HCT116 (cell line): ENCODE data around the gene DGKB. TPM values are rescaled to one million over a fixed set of nuclear protein-coding genes. Genes with fewer than 3 reads are reported as not detected.

Experiments used
- ATAC-seq: fragments of 200-7000 bp; cut with Tn5 transposase; 2 replicates; pipeline ENCODE4 v1.9.1; 2020; ENCODE audit warnings: mild to moderate bottlenecking, moderate library complexity
- Bru-seq: library from RNA; stranded (reverse); fragments of 400-500 nt; gene quantifications from one replicate; lab custom pipeline; 2021; lab: Mats Ljungman, UMichigan
- BruChase-seq, 2 experiments: library from RNA; stranded (reverse); fragments of 400-500 nt; gene quantifications; one replicate each; lab custom pipeline; 2021; lab: Mats Ljungman, UMichigan
- BruUV-seq: library from RNA; stranded (reverse); fragments of 400-500 nt; replicated peaks from 2 replicates; lab custom pipeline; 2021; lab: Mats Ljungman, UMichigan
- CTCF ChIA-PET: fragments of 300-600 bp; sonication (Branson Sonifier 250); formaldehyde crosslinking; loops from one replicate; lab custom pipeline; 2021; ENCODE audit warnings: antibody characterized with exemption; lab: Charles Lee
- POLR2A ChIA-PET: fragments of 300-600, 350-600 bp; sonication (Branson Sonifier 250); formaldehyde crosslinking; loops from one replicate; lab custom pipeline; 2021; ENCODE audit warnings: antibody characterized with exemption; lab: Charles Lee
- RAD21 ChIA-PET, 2 experiments: fragments of 300-600 bp; sonication (Branson Sonifier 250); formaldehyde crosslinking; loops; one replicate each; lab custom pipeline; 2023; ENCODE audit warnings: low total read pairs in 2 of 2; ENCODE audit not compliant: uncharacterized antibody in 2 of 2, unreplicated experiment in 2 of 2, low non-redundant PET in 1 of 2; lab: Charles Lee
- DNase-seq: peaks from one replicate; pipeline ENCODE4 v3.0.0-alpha.2; 2010; ENCODE audit warnings: low read depth, low spot score
- H2AFZ ChIP-seq: fragments of 200-600 bp; shearing (Covaris generic), sonication (generic); 2 replicates; pipeline ENCODE4 v1.6.1; 2017; ENCODE audit warnings: low read depth, mixed run types, mixed read lengths, antibody characterized with exemption, low read length; ENCODE audit not compliant: poor library complexity, severe bottlenecking
- H3K27ac ChIP-seq: 2 replicates; pipeline ENCODE4 v1.5.1; 2012; ENCODE audit warnings: low read depth, low read length
- H3K27me3 ChIP-seq: fragments of 200-600 bp; sonication (generic); 2 replicates; pipeline ENCODE4 v1.6.1; 2016; ENCODE audit warnings: mixed run types, low read length, mixed read lengths; ENCODE audit not compliant: insufficient read depth
- H3K36me3 ChIP-seq, 2 experiments: fragments of 200-500 bp in 1 of 2; fragments of 200-600 bp in 1 of 2; sonication (Bioruptor generic) in 1 of 2; sonication (generic) in 1 of 2; 2 replicates each; pipeline versions ENCODE4 v1.5.1 to v1.6.1; 2014 to 2016; ENCODE audit warnings: low read length in 2 of 2, inconsistent platforms in 1 of 2, mixed read lengths in 1 of 2, mixed run types in 1 of 2; ENCODE audit not compliant: insufficient read depth in 2 of 2, control insufficient read depth in 1 of 2
- H3K4me1 ChIP-seq, 2 experiments: fragments of 200-600 bp in 1 of 2; sonication (generic) in 1 of 2; 2 replicates each; pipeline versions ENCODE4 v1.5.1 to v1.6.1; 2012 to 2017; ENCODE audit warnings: low read length in 2 of 2, inconsistent platforms in 1 of 2, mild to moderate bottlenecking in 1 of 2, mixed read lengths in 1 of 2, mixed run types in 1 of 2, moderate library complexity in 1 of 2; ENCODE audit not compliant: insufficient read depth in 2 of 2, control insufficient read depth in 1 of 2
- H3K4me2 ChIP-seq: fragments of 200-600 bp; sonication (generic); 2 replicates; pipeline ENCODE4 v1.6.1; 2017; ENCODE audit warnings: mixed run types, low read length, mixed read lengths
- H3K4me3 ChIP-seq, 2 experiments: fragments of 200-600 bp in 1 of 2; sonication (generic) in 1 of 2; replicated peaks in 1 of 2; 2 replicates each; pipeline ENCODE4 v1.5.1; 2011 to 2016; ENCODE audit warnings: low read length in 2 of 2, control low read depth in 1 of 2, low read depth in 1 of 2, mild to moderate bottlenecking in 1 of 2, mixed read lengths in 1 of 2, mixed run types in 1 of 2
- H3K79me2 ChIP-seq: fragments of 200-600 bp; sonication (generic); 2 replicates; pipeline ENCODE4 v1.6.1; 2017; ENCODE audit warnings: mild to moderate bottlenecking, mixed run types, low read length, moderate library complexity, mixed read lengths; ENCODE audit not compliant: insufficient read depth
- H3K9ac ChIP-seq: fragments of 200-600 bp; sonication (generic); 2 replicates; pipeline ENCODE4 v1.6.1; 2016; ENCODE audit warnings: low read length, mixed read lengths
- H3K9me2 ChIP-seq: fragments of 200-600 bp; sonication (generic), shearing (Covaris generic); 2 replicates; pipeline ENCODE4 v1.6.1; 2017; ENCODE audit warnings: mixed run types, mild to moderate bottlenecking, moderate library complexity; ENCODE audit not compliant: insufficient read depth
- H3K9me3 ChIP-seq, 2 experiments: fragments of 200-500 bp in 1 of 2; fragments of 200-600 bp in 1 of 2; sonication (Bioruptor generic) in 1 of 2; sonication (generic) in 1 of 2; 2 replicates each; pipeline ENCODE4 v1.6.1; 2014 to 2017; ENCODE audit warnings: low read length in 2 of 2, mixed read lengths in 2 of 2, inconsistent platforms in 1 of 2, low read depth in 1 of 2, mild to moderate bottlenecking in 1 of 2, mixed run types in 1 of 2, moderate library complexity in 1 of 2; ENCODE audit not compliant: control insufficient read depth in 1 of 2, insufficient read depth in 1 of 2
- H4K20me1 ChIP-seq: fragments of 200-600 bp; sonication (generic), shearing (Covaris generic); 2 replicates; pipeline ENCODE4 v1.6.1; 2017; ENCODE audit warnings: mixed run types, mild to moderate bottlenecking, moderate library complexity; ENCODE audit not compliant: insufficient read depth
- CEBPB ChIP-seq: IDR thresholded peaks from 2 replicates; pipeline ENCODE4 v1.6.1; 2012; ENCODE audit warnings: low read depth
- ELF1 ChIP-seq: IDR thresholded peaks from 2 replicates; pipeline ENCODE4 v1.6.1; 2012; ENCODE audit warnings: low read depth, borderline replicate concordance
- EZH2 ChIP-seq: fragments of 200-600 bp; sonication (generic); IDR thresholded peaks from 2 replicates; pipeline ENCODE4 v1.6.1; 2017; ENCODE audit warnings: antibody characterized with exemption, mixed run types
- POLR2AphosphoS5 ChIP-seq: IDR thresholded peaks from 2 replicates; pipeline ENCODE4 v1.6.1; 2011; ENCODE audit warnings: mild to moderate bottlenecking, low read depth, low read length, moderate library complexity
- SIN3A ChIP-seq: IDR thresholded peaks from 2 replicates; pipeline ENCODE4 v1.6.1; 2012; ENCODE audit warnings: low read depth
- SP1 ChIP-seq: IDR thresholded peaks from 2 replicates; pipeline ENCODE4 v1.6.1; 2012; ENCODE audit warnings: low read depth
- ZFX ChIP-seq: fragments of 450-650 bp; IDR thresholded peaks from 2 replicates; pipeline ENCODE4 v1.6.1; 2017
- intact Hi-C: fragments of 100-400 bp; cut with micrococcal nuclease; formaldehyde crosslinking; loops from 2 replicates; pipeline ENCODE4 v1.10.0; 2022
- long read RNA-seq: library from polyadenylated mRNA; unstranded; transcript quantifications from one replicate; pipeline ENCODE4 v2.0.0, GENCODE V29; 2021; ENCODE audit not compliant: unreplicated experiment
- polyA plus RNA-seq: library from polyadenylated mRNA; unstranded; fragments of >200 nt; gene quantifications from 2 replicates; pipeline ENCODE4 v1.2.1, GENCODE V29; 2012; ENCODE audit warnings: missing spikeins
- total RNA-seq: library from RNA; stranded (reverse); gene quantifications from one replicate; pipeline ENCODE4 v1.2.1, GENCODE V29; 2021; ENCODE audit not compliant: unreplicated experiment
- TF ChIP-seq, protein P1 (sequence below): IDR thresholded peaks from 2 replicates; pipeline ENCODE4 v1.6.1; 2012
- TF ChIP-seq, protein P2 (sequence below), 3 experiments: fragments of 200-600 bp in 1 of 3; sonication (generic) in 1 of 3; IDR thresholded peaks in 2 of 3; conservative IDR thresholded peaks in 1 of 3; 2 replicates each; pipeline ENCODE4 v1.5.1; 2012 to 2017; ENCODE audit warnings: low read depth in 2 of 3, low read length in 2 of 3, antibody characterized with exemption in 1 of 3, borderline replicate concordance in 1 of 3, control low read depth in 1 of 3, mild to moderate bottlenecking in 1 of 3, mixed read lengths in 1 of 3, mixed run types in 1 of 3, moderate library complexity in 1 of 3; ENCODE audit not compliant: insufficient read depth in 1 of 3

Gene DGKB
- total RNA-seq, result 0.05 TPM
- polyA plus RNA-seq, result not detected in 2 replicates
- percentile 2 among the genes with signal in this experiment for Bru-seq, nascent RNA
- BruChase-seq, experiment 1, labeled RNA remaining after a 6-hour chase, result percentile 3 among the genes with signal in this experiment
- percentile 1 among the genes with signal in this experiment for BruChase-seq, experiment 2, labeled RNA remaining after a 2-hour chase
- long read RNA-seq, partial matches to known transcripts, result 0 of 1 reads
- long read RNA-seq, other reads (novel, unspliced or antisense), result 1 of 1 reads

- BruUV-seq, result no TSS peak
- Histone ChIP-seq H3K9me2 (no peaks in the 10 kb centered on the region), H3K4me1 (no peaks in the 10 kb centered on the region), H3K27me3 (no peaks in the 10 kb centered on the region), H3K79me2 (no peaks in the 10 kb centered on the region), H4K20me1 (no peaks in the 10 kb centered on the region), H2AFZ (no peak within 1 kb of the TSS), H3K36me3 (no peaks in the 10 kb centered on the region), H3K27ac (no peak within 1 kb of the TSS), H3K9ac (no peak within 1 kb of the TSS), H3K4me3 (no peak within 1 kb of the TSS), H3K9me3 (no peaks in the 10 kb centered on the region), H3K4me2 (no peak within 1 kb of the TSS)
- intact Hi-C loops, result no loop called here
- ChIA-PET CTCF (no interaction called here), RAD21 (no interaction called here), POLR2A (no interaction called here)
- ATAC-seq, result no peak
- TF ChIP-seq ELF1, result no peak
- TF ChIP-seq SIN3A, result no peak
- TF ChIP-seq EZH2, result no peak
- TF ChIP-seq SP1, result no peak
- TF ChIP-seq POLR2AphosphoS5, result no peak
- TF ChIP-seq, protein P1, sequence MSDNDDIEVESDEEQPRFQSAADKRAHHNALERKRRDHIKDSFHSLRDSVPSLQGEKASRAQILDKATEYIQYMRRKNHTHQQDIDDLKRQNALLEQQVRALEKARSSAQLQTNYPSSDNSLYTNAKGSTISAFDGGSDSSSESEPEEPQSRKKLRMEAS, result no peak
- no peak for TF ChIP-seq CEBPB
- TF ChIP-seq, protein P2, sequence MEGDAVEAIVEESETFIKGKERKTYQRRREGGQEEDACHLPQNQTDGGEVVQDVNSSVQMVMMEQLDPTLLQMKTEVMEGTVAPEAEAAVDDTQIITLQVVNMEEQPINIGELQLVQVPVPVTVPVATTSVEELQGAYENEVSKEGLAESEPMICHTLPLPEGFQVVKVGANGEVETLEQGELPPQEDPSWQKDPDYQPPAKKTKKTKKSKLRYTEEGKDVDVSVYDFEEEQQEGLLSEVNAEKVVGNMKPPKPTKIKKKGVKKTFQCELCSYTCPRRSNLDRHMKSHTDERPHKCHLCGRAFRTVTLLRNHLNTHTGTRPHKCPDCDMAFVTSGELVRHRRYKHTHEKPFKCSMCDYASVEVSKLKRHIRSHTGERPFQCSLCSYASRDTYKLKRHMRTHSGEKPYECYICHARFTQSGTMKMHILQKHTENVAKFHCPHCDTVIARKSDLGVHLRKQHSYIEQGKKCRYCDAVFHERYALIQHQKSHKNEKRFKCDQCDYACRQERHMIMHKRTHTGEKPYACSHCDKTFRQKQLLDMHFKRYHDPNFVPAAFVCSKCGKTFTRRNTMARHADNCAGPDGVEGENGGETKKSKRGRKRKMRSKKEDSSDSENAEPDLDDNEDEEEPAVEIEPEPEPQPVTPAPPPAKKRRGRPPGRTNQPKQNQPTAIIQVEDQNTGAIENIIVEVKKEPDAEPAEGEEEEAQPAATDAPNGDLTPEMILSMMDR (IDR thresholded peaks at IDR 0.05 in 2 of 3, conservative IDR thresholded peaks at IDR 0.05 in 1 of 3; ENCODE audit: borderline replicate concordance in 1 of 3, insufficient read depth in 1 of 3, low read depth in 2 of 3, low read length in 2 of 3), result no peak
- TF ChIP-seq ZFX, result no peak
- no peak for DNase-seq
Observed at GRCh38 chr7:14902589-14903067, at the start of gene DGKB. DGKB (minus strand) TSS chr7:14902751.
